SK-N-SH (cell line): Measurements from ENCODE around the gene C3orf20. TPM values are rescaled to one million over a fixed set of nuclear protein-coding genes. Genes with fewer than 3 reads are reported as not detected.

ENCODE experiments used
- CTCF ChIA-PET: fragments of 300-600, 350-600 bp; formaldehyde crosslinking; extraction: SDS; loops from one replicate; lab custom pipeline; 2021; lab: Yijun Ruan, JAX
- POLR2A ChIA-PET: fragments of 350-600 bp; sonication (Branson Sonifier 250); formaldehyde crosslinking; extraction: SDS; loops from one replicate; lab custom pipeline; 2020; ENCODE audit warnings: antibody characterized with exemption, inconsistent platforms; lab: Yijun Ruan, JAX
- DNase-seq: peaks from one replicate; pipeline ENCODE4 v3.0.0; 2012
- H2AFZ ChIP-seq: fragments of 200-600 bp; sonication (generic); 2 replicates; pipeline ENCODE4 v1.8.1; 2016; ENCODE audit warnings: antibody characterized with exemption, mild to moderate bottlenecking, low read depth
- H3F3A ChIP-seq: fragments of 200-600 bp; sonication (generic); replicated peaks from 2 replicates; pipeline ENCODE3; 2016; ENCODE audit warnings: antibody characterized with exemption, mild to moderate bottlenecking; ENCODE audit not compliant: insufficient read depth
- H3K27ac ChIP-seq, 2 experiments: fragments of 200-500 bp in 1 of 2; fragments of 200-600 bp in 1 of 2; sonication (Bioruptor generic) in 1 of 2; sonication (generic), shearing (Covaris generic) in 1 of 2; 2 replicates each; pipeline versions ENCODE4 v1.5.1 to v1.6.1; 2014 to 2016; ENCODE audit warnings: low read depth in 2 of 2, inconsistent platforms in 1 of 2, low read length in 1 of 2, mild to moderate bottlenecking in 1 of 2, mixed read lengths in 1 of 2
- H3K27me3 ChIP-seq: fragments of 200-600 bp; sonication (generic), shearing (Covaris generic); 2 replicates; pipeline ENCODE4 v1.6.1; 2016; ENCODE audit warnings: mixed run types; ENCODE audit not compliant: insufficient read depth
- H3K36me3 ChIP-seq, 2 experiments: fragments of 200-500 bp in 1 of 2; fragments of 200-600 bp in 1 of 2; sonication (Bioruptor generic) in 1 of 2; sonication (generic) in 1 of 2; replicated peaks in 1 of 2; 2 replicates each; pipeline versions ENCODE3 to v1.5.1; 2014 to 2016; ENCODE audit warnings: low read length in 1 of 2, mild to moderate bottlenecking in 1 of 2; ENCODE audit not compliant: insufficient read depth in 2 of 2, control insufficient read depth in 1 of 2
- H3K4me1 ChIP-seq, 2 experiments: fragments of 200-500 bp in 1 of 2; fragments of 200-600 bp in 1 of 2; sonication (Bioruptor generic) in 1 of 2; sonication (generic), shearing (Covaris generic) in 1 of 2; 2 replicates each; pipeline versions ENCODE4 v1.5.1 to v1.6.1; 2014 to 2016; ENCODE audit warnings: low read depth in 1 of 2, low read length in 1 of 2, mixed run types in 1 of 2; ENCODE audit not compliant: insufficient read depth in 2 of 2, control insufficient read depth in 1 of 2
- H3K4me2 ChIP-seq: fragments of 200-600 bp; sonication (generic), shearing (Covaris generic); 2 replicates; pipeline ENCODE4 v1.6.1; 2017; ENCODE audit warnings: mixed run types
- H3K4me3 ChIP-seq, 2 experiments: fragments of 200-500 bp in 1 of 2; fragments of 200-600 bp in 1 of 2; sonication (Bioruptor generic) in 1 of 2; sonication (generic), shearing (Covaris generic) in 1 of 2; 2 replicates each; pipeline versions ENCODE4 v1.5.1 to v1.8.1; 2014 to 2016; ENCODE audit warnings: low read depth in 2 of 2, inconsistent platforms in 1 of 2, low read length in 1 of 2, mild to moderate bottlenecking in 1 of 2, mixed read lengths in 1 of 2, moderate library complexity in 1 of 2
- H3K79me2 ChIP-seq: fragments of 200-600 bp; sonication (generic); 2 replicates; pipeline ENCODE4 v1.8.1; 2017; ENCODE audit warnings: mild to moderate bottlenecking; ENCODE audit not compliant: insufficient read depth
- H3K9ac ChIP-seq: fragments of 200-600 bp; sonication (generic); 2 replicates; pipeline ENCODE4 v1.6.1; 2017; ENCODE audit warnings: mixed run types
- H3K9me2 ChIP-seq: fragments of 200-600 bp; sonication (generic); 2 replicates; pipeline ENCODE4 v1.6.1; 2017; ENCODE audit warnings: mixed run types
- H3K9me3 ChIP-seq: fragments of 200-600 bp; sonication (generic); 2 replicates; pipeline ENCODE4 v1.6.1; 2017; ENCODE audit warnings: mixed run types, mild to moderate bottlenecking, moderate library complexity
- H4K20me1 ChIP-seq: fragments of 200-600 bp; sonication (generic); 2 replicates; pipeline ENCODE4 v1.6.1; 2017; ENCODE audit warnings: mild to moderate bottlenecking, mixed run types; ENCODE audit not compliant: insufficient read depth
- ELF1 ChIP-seq: IDR thresholded peaks from 2 replicates; pipeline ENCODE4 v1.4.0; 2012
- EP300 ChIP-seq, 2 experiments: IDR thresholded peaks; 2 replicates each; pipeline versions ENCODE4 v1.4.0 to v1.6.1; 2012; ENCODE audit warnings: borderline replicate concordance in 1 of 2, low read depth in 1 of 2, low read length in 1 of 2
- FOXJ3 ChIP-seq: sonication (generic); formaldehyde crosslinking; IDR thresholded peaks from 2 replicates; pipeline ENCODE4 v1.5.1; 2020; ENCODE audit warnings: mild to moderate bottlenecking, missing genetic modification reagents
- JUND ChIP-seq: IDR thresholded peaks from 2 replicates; pipeline ENCODE4 v1.4.0; 2012
- NFIC ChIP-seq: IDR thresholded peaks from 2 replicates; pipeline ENCODE4 v1.4.0; 2012; ENCODE audit warnings: borderline replicate concordance
- NRF1 ChIP-seq: IDR thresholded peaks from 2 replicates; pipeline ENCODE4 v1.6.1; 2012; ENCODE audit warnings: low read depth, mild to moderate bottlenecking, low read length
- PBX3 ChIP-seq: IDR thresholded peaks from 2 replicates; pipeline ENCODE4; 2012
- RAD21 ChIP-seq: IDR thresholded peaks from 2 replicates; pipeline ENCODE4 v1.6.1; 2012; ENCODE audit warnings: mild to moderate bottlenecking, low read length
- RCOR1 ChIP-seq: fragments of 150-350 bp; IDR thresholded peaks from 2 replicates; pipeline ENCODE4 v1.6.1; 2017; ENCODE audit warnings: antibody characterized with exemption, low read length
- RFX5 ChIP-seq: IDR thresholded peaks from 2 replicates; pipeline ENCODE4 v1.6.1; 2012; ENCODE audit warnings: mild to moderate bottlenecking, improper control_type of control experiment, low read length
- RXRA ChIP-seq: IDR thresholded peaks from 2 replicates; pipeline ENCODE4 v1.4.0; 2012; ENCODE audit warnings: low read depth, mild to moderate bottlenecking, borderline replicate concordance
- USF1 ChIP-seq: IDR thresholded peaks from 2 replicates; pipeline ENCODE4 v1.4.0; 2012; ENCODE audit warnings: low read depth, borderline replicate concordance
- YY1 ChIP-seq: IDR thresholded peaks from 2 replicates; pipeline ENCODE4 v1.4.0; 2012; ENCODE audit warnings: low read depth, mild to moderate bottlenecking
- WGBS: methylation state at CpG from one replicate; pipeline ENCODE4 v1.1.6; 2017; ENCODE audit warnings: low lambda C conversion rate; 5-methylcytosine and 5-hydroxymethylcytosine counted together
- polyA plus RNA-seq, 3 experiments: library from polyadenylated mRNA; depleted of rRNA; stranded (reverse); fragments of >200 nt; gene quantifications; 2 replicates each; pipeline ENCODE4 v1.2.3, GENCODE V29; 2012
- TF ChIP-seq, protein P1 (sequence below): fragments of 150-350 bp; IDR thresholded peaks from 2 replicates; pipeline ENCODE4 v1.6.1; 2017; ENCODE audit warnings: antibody characterized with exemption, low read length, low read depth, borderline replicate concordance

C3orf20 gene
- polyA plus RNA-seq, 1 of the 3 experiments (the other 2 are of a cell fraction): not detected

DNA sequence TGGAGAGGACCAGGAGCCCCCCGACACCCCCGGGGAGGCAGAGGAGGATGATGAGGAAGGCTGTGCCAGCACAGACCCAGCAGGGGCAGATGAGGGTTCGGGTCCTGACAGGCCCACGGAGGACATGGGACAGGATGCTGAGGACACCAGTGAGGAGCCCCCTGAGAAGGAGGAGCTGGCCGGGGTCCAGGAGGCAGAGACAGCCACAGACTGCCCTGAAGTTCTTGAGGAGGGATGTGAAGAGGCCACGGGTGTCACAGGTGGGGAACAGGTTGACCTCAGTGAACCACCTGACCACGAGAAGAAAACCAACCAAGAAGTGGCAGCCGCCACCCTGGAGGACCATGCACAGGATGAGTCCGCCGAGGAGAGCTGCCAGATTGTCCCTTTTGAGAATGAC lies 144.7 kb downstream of the C3orf20 start:
- H3K9me2 ChIP-seq: no peaks in the 10 kb centered on the region
- H3K36me3 ChIP-seq: no peaks in the 10 kb centered on the region
- H3K4me1 ChIP-seq: no peaks in the 10 kb centered on the region; a peak in 1 of 4 replicates
- CTCF ChIA-PET: no interaction called here
- POLR2A ChIA-PET: no interaction called here
- H3F3A ChIP-seq: no peaks in the 10 kb centered on the region
- H3K27me3 ChIP-seq: peaks cover 16% of the 10 kb centered on the region; the same call in 1 of the 2 replicates
- H2AFZ ChIP-seq: no peak overlapping the region
- H3K27ac ChIP-seq: no peak overlapping the region
- DNase-seq: no peak
- no peak overlapping the region for H3K4me3 ChIP-seq
- 41% methylated on average over 10 of the region's 10 CpGs for WGBS
- no peaks in the 10 kb centered on the region for H3K79me2 ChIP-seq
- TF ChIP-seq NRF1: no peak
- no peak for TF ChIP-seq JUND
- no peak for TF ChIP-seq FOXJ3 (CRISPR knock-in tag)
- TF ChIP-seq, protein P1, sequence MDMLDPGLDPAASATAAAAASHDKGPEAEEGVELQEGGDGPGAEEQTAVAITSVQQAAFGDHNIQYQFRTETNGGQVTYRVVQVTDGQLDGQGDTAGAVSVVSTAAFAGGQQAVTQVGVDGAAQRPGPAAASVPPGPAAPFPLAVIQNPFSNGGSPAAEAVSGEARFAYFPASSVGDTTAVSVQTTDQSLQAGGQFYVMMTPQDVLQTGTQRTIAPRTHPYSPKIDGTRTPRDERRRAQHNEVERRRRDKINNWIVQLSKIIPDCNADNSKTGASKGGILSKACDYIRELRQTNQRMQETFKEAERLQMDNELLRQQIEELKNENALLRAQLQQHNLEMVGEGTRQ: no peak
- no peak for TF ChIP-seq USF1
- no peak for TF ChIP-seq EP300 (IDR thresholded peaks at IDR 0.05; ENCODE audit: borderline replicate concordance in 1 of 2, low read depth in 1 of 2, low read length in 1 of 2)
- TF ChIP-seq RCOR1: no peak
- no peak for TF ChIP-seq ELF1
- TF ChIP-seq RAD21: no peak
- TF ChIP-seq, all 33 proteins: peak for 0
- Histone ChIP-seq H3K9ac (no peak overlapping the region), H4K20me1 (no peaks in the 10 kb centered on the region), H3K4me2 (no peak overlapping the region), H3K9me3 (no peaks in the 10 kb centered on the region)

DNA sequence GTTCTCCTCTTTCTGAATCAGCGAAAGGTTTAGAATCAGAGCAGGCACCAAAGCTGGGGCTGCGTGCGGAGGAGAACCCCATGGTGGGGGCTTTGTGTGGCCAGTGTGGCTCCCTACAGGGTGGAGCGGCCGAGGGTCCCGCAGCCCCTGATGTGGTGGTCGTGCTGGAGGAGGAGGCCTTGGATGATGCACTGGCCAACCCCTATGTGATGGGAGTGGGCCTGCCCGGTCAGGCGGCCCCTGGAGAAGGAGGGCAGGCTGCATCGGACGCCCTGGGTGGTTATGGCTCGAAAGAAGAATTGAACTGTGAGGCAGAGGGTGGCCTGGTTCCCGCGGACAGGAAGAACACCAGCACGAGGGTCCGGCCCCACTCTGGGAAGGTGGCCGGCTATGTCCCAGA lies 145.2 kb downstream of the C3orf20 start:
- 61% methylated on average over 11 of the region's 17 CpGs for WGBS
- Histone ChIP-seq H3K9me3 (no peaks in the 10 kb centered on the region), H3K27ac (no peak overlapping the region), H3K27me3 (peaks cover 20% of the 10 kb centered on the region; the same call in 1 of the 2 replicates), H3K9me2 (no peaks in the 10 kb centered on the region), H3K36me3 (no peaks in the 10 kb centered on the region), H3K9ac (no peak overlapping the region), H4K20me1 (no peaks in the 10 kb centered on the region), H3K4me1 (no peaks in the 10 kb centered on the region; a peak in 1 of 4 replicates), H3K79me2 (no peaks in the 10 kb centered on the region), H3K4me3 (no peak overlapping the region), H3K4me2 (no peak overlapping the region), H3F3A (no peaks in the 10 kb centered on the region), H2AFZ (no peak overlapping the region)
- no peak for TF ChIP-seq YY1
- no peak for TF ChIP-seq PBX3
- TF ChIP-seq RXRA: no peak
- TF ChIP-seq NRF1: no peak
- TF ChIP-seq NFIC: no peak
- TF ChIP-seq, protein P1: no peak
- no peak for TF ChIP-seq RFX5
- DNase-seq: no peak
- ChIA-PET CTCF (no interaction called here), POLR2A (no interaction called here)
